NOMO-1 treated with dmso at 0.1 percent for 144 hours (cell line): ENCODE data around the gene TPSAB1.

Experiments used
- DNase-seq: peaks from one replicate; lab custom pipeline; 2025; ENCODE audit not compliant: unreplicated experiment; lab: John Stamatoyannopoulos, UW

Gene TPSAB1

DNA sequence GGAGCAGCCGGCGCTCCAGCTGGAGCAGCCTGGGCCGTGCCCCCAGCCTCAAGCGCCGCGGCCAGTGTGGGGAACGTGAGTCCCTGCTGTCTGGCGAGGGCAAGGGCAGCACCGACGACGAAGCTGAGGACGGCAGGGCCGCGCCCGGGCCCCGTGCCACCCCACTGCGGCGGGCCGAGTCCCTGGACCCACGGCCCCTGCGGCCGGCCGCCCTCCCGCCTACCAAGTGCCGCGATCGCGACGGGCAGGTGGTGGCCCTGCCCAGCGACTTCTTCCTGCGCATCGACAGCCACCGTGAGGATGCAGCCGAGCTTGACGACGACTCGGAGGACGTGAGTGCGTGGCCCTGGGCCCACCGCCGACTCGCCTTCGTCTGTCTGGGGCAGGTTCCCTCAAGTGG lies 31.4 kb upstream of the TPSAB1 start:
- no peak for DNase-seq

DNA sequence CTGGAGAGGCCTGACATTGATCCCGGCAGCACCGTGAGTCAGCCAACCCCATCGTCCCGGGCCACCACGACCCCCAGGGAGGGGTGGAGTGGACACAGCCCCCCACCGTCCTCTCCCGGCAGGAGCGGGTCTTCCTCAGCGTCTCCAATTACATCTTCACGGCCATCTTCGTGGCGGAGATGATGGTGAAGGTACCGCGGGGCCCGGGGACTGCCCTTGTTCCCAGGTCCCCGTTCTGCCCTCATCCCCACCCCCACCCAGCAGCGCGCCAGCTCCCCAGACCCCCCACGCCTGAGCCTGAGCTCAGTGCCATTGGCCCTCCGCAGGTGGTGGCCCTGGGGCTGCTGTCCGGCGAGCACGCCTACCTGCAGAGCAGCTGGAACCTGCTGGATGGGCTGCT lies 30.0 kb upstream of the TPSAB1 start:
- DNase-seq, result no peak

DNA sequence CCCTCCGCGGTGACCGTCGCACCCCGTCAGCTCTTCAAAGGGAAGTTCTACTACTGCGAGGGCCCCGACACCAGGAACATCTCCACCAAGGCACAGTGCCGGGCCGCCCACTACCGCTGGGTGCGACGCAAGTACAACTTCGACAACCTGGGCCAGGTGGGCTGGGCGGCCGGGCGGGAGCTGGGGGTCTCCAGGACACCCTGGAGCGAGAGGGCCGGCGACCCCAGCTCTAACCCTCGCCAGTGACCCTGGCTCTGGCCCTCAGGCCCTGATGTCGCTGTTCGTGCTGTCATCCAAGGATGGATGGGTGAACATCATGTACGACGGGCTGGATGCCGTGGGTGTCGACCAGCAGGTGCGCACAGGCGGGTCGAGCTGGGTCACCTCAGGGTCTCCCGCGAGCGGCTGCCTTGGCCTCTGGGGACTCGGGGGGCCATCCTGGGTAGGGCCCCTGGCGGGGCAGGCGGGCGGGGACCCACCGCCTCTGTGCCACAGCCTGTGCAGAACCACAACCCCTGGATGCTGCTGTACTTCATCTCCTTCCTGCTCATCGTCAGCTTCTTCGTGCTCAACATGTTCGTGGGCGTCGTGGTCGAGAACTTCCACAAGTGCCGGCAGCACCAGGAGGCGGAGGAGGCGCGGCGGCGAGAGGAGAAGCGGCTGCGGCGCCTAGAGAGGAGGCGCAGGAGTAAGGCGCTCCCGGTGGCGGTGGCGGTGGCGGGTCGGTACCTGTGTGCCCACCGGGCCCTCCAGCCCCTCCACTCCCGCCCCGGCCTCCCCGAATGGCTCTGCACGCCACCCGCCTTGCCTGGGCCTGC lies 28.8 kb upstream of the TPSAB1 start:
- no peak for DNase-seq

DNA sequence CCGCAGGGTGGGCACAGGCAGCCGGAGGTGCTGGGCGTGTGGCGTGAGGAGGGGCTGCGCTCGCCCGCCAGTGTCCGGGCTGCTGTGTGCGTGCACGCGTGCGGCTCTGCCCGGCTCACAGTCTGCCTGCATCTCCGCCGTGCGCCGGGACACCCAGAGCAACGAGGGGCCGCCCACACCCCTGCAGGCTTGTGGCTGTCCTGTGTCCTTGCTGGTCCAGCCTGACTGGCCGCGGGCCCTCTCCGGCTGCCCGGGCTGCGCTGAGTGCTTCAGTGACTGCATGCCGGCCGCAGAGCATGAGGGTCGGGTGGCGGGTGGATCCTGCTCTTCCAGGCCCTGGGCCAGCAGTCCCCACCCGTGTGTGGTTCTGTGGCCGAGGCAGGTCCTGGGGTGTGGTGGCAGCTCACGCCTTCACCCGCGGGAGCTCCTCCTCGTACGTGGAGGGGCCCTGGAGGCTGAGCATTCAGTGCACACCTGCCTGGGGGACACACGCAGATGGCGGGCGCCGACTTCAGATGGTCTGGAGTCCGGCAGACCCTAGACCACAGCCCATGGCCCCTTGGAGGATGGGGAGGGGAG lies 27.8 kb upstream of the TPSAB1 start:
- no peak for DNase-seq

DNA sequence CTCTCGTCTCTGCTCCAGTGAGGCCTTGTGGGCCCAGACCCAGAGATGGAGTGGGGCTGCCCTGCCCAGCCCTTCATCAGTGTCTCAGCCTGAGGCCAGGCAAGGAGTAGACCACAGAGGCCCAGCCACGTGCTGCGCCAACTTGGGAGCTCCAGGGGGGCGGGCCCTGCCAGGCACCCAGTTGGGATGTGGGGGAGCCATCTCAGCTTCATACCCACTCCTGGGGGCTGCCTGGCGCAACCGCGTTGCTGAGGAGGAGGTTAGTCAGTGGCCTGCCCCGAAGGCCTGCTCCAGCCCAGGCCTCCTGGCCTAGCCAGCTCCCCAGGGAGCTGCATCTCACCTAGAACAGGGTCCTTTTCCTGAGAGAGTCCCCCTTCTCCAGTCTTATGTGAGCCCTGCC lies 27.3 kb upstream of the TPSAB1 start:
- no peak for DNase-seq

DNA sequence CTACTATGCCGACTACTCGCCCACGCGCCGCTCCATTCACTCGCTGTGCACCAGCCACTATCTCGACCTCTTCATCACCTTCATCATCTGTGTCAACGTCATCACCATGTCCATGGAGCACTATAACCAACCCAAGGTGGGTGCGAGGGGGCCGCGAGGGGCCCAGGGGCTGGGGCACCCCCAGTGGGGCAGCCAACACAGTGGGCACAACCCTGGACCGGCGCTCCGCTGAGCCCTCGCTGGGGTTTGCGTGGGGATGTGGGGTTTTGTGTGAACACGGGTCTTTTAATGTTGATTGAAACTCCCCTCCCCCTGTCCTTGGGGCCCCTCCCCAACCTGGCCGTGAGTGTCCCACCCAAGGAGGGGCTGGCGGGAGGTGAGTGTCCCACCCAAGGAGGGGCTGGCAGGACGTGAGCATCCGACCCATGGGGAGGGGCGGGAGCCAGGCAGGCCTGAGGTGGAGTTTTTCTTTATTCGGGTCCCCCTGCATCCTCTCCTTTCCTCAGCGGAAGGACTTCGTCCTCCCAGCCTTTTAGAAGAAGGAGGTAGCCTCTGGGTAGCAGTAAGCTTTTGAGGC lies 26.6 kb upstream of the TPSAB1 start:
- DNase-seq, result no peak

DNA sequence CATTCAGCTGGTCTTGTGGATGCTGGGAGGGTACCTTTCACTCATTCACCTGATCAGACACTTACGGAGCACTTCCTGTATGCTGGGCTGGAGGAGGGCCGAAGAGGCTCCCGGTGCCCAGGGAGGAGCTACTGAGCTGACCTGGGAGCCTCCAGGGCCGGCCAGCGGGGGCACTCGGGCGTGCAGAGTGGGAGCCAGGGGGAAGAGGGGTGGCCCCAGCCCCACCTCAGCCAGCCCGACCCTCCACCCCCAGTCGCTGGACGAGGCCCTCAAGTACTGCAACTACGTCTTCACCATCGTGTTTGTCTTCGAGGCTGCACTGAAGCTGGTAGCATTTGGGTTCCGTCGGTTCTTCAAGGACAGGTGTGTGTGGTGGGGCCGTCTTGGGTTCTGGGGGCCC lies 25.8 kb upstream of the TPSAB1 start:
- DNase-seq, result no peak

DNA sequence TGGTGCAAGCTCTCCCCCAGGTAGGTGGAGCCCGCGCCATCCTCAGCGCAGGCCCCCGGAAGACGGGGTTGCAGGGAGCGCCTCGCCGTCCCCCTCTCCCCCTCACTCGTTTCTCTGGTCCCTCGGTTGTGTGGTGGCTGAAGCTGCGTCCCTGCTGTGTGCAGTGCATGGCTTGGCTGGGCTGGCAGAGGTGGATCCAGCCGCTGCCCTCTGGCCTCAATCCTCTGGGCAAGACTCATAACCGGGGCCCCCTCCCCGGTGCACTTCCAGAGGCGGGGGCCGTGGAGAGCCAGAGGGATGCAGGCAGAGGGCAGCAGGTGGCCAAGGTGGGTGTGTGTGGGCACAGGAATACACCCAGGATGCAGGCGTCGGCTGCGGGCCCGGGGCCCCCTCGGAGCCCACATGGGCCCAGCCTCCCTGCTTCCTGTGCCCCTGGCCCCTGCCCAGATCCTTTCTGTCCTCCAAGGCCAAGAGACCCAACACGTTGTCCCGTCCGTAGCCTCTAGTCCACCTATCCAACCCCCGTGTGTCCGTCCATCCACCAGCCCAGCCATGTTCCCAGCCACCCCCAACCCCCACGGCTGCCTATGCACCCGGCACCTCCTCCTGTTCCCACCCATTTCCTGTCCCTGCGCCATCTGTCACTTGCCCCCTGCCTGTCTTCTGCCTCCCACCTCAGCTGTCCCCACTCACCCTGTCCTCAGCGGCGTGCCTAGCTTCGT lies 24.8 kb upstream of the TPSAB1 start:
- DNase-seq, result no peak

DNA sequence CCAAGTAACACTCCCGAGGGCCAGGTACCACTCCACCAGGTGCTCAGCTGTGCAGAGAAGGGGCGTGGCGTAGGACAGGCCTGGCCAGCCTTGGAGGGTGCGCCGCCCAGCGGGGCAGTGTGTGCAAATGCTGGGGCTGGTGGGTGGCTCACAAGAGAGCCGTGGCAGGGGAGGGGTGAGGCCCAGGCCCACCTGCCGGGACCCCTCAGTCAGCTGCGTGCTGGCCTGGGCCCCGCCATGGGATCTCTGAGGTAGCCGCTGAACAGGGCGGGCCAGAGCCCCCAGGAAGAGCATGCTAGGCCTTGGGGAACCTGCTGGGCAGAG lies 24.2 kb upstream of the TPSAB1 start:
- DNase-seq, result no peak

DNA sequence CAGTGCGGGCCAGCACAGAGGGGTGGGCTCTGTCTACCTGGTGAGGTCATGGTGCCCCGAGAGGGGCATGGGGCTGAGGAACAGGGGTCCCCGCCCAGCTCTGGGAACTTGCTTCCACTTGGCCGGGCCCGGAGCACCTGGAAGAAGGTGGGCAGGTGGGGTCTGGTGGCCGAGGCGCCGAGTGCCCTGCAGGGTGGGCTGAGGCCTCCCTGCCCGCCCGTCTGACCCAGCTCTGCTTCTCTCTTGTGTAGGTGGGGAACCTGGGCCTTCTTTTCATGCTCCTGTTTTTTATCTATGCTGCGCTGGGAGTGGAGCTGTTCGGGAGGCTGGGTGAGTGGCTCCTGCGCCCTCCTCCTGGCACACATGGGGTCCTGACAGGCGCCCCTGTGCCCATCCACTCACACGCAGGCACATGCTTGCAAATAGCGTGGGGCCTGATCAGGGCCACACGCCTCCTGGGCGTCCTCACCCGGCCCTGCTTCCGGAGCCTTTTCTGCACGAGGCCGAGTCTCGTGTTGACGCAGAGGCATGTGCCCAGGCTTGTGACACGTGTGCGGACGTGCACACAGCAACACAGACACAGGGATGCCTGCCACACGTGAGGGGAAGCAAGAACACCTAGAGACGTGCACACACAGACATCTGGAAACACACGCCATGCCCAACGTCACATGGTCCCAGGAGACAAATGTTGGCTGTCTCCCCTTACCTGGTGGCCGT lies 23.7 kb upstream of the TPSAB1 start:
- DNase-seq, result no peak

DNA sequence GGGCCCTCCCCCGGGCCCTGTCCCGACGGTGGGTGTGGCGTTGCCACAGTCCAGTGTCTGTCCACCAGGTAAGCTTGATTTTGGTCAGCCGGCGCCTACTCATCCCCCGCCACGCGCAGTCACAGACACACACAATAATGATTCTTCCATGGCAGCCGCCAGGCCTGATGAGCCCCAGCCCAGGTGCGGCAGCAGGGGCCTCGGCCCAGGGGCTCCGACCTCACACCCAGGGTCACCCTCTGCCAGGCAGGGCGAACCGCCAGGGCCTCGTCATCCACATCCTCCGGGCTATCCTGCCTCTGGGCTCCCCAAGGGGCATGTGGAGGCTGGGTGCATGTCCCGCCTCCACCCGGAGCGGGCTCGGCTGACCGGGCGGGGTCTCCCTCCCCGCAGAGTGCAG lies 23.0 kb upstream of the TPSAB1 start:
- DNase-seq, result no peak

DNA sequence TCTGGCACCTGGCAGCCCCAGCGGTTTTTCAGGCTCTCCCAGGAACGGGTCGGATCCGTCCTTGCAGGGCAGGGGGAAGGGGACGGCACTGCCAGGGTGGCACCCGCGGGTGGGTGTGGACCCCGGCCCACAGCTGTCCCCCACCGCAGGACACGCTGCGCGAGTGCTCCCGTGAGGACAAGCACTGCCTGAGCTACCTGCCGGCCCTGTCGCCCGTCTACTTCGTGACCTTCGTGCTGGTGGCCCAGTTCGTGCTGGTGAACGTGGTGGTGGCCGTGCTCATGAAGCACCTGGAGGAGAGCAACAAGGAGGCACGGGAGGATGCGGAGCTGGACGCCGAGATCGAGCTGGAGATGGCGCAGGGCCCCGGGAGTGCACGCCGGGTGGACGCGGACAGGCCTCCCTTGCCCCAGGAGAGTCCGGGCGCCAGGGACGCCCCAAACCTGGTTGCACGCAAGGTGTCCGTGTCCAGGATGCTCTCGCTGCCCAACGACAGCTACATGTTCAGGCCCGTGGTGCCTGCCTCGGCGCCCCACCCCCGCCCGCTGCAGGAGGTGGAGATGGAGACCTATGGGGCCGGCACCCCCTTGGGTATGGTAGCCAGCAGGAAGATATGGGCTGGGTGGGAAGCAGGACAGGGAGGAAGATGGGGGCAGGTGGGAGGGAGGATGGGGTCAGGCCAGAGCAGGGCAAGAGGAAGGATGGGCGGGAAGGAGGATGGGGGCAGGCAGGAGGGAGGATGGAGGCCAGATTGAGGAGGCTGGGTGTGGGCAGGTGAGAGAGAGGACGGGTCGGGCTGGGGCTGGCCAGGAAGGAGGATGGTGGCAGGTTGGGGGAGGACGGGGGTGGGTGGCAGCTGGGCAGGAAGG lies 22.2 kb upstream of the TPSAB1 start:
- no peak for DNase-seq

DNA sequence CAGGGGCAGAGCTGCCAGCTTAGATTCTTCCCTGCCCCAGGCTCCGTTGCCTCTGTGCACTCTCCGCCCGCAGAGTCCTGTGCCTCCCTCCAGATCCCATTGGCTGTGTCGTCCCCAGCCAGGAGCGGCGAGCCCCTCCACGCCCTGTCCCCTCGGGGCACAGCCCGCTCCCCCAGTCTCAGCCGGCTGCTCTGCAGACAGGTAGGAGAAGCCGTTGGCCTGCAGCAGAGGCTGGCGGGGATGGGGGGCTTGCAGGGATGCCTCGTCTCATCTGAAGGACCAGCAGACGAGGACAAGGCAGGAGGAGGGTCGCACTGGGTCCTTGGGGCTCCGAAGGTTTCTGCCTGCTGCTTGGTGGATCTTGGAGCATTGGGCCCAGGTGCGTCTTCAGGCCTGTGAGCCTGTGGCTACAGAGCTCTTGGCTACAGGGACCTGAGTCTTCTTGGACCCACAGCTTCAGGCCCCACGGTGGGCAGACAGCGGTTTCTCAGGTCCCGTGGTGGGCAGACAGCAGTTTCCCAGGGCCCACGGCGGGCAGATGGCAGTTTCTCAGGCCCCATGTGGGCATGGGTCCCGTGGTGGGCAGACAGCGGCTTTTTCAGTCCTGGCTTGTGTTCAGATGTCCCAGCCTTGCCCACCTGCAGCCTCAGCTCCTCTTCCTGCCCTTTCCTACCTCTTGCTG lies 21.4 kb upstream of the TPSAB1 start:
- DNase-seq, result no peak

DNA sequence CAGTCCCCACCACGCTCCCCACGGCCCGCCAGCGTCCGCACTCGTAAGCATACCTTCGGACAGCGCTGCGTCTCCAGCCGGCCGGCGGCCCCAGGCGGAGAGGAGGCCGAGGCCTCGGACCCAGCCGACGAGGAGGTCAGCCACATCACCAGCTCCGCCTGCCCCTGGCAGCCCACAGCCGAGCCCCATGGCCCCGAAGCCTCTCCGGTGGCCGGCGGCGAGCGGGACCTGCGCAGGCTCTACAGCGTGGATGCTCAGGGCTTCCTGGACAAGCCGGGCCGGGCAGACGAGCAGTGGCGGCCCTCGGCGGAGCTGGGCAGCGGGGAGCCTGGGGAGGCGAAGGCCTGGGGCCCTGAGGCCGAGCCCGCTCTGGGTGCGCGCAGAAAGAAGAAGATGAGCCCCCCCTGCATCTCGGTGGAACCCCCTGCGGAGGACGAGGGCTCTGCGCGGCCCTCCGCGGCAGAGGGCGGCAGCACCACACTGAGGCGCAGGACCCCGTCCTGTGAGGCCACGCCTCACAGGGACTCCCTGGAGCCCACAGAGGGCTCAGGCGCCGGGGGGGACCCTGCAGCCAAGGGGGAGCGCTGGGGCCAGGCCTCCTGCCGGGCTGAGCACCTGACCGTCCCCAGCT lies 20.3 kb upstream of the TPSAB1 start:
- no peak for DNase-seq

DNA sequence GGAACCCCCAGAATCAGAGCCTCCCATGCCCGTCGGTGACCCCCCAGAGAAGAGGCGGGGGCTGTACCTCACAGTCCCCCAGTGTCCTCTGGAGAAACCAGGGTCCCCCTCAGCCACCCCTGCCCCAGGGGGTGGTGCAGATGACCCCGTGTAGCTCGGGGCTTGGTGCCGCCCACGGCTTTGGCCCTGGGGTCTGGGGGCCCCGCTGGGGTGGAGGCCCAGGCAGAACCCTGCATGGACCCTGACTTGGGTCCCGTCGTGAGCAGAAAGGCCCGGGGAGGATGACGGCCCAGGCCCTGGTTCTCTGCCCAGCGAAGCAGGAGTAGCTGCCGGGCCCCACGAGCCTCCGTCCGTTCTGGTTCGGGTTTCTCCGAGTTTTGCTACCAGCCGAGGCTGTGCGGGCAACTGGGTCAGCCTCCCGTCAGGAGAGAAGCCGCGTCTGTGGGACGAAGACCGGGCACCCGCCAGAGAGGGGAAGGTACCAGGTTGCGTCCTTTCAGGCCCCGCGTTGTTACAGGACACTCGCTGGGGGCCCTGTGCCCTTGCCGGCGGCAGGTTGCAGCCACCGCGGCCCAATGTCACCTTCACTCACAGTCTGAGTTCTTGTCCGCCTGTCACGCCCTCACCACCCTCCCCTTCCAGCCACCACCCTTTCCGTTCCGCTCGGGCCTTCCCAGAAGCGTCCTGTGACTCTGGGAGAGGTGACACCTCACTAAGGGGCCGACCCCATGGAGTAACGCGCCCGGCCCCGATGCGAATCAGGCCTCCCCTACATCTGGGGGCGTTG lies 19.5 kb upstream of the TPSAB1 start:
- no peak for DNase-seq

DNA sequence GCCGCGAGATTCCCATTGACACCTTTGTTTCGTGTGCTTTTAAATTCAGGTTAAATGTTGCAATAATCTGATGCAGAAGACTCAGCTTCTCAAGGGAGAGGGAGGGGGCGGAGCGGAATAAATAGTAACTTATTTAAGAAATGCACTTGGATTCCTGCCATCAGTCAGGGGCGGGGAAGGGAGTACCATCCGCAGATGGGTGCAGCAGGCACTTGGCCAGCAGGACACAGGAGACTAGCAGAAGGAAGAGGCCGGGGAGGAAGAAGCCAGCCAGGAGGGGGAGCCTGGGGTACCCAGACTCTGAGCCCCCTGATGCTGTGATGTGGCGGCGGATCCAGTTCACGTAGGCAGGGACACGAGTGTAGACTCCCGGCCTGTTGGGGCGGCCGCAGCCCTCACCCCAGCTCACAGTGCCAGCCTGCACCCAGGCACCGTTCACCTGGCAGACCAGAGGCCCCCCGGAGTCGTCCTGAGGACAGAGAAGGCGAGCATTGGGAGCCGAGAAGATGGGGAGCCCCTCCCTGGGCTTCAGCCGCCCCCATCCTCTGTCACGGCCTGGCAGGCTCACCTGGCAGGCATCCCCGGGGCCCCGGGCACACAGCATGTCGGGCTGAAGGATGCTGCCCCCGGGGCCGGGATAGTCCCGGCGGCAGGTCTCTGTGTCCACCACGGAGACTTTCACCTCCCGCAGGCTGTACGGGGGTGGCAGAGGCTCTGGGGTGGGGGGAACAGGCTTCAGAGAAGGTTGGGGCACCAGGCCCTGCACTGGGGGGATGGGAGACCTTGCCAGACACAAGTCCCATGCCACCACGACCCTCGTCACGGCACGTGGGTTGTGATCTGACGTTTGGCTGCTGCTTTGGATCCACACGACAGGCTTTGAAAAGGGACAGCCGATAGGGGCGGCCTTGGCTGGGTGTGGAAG lies 18.6 kb upstream of the TPSAB1 start:
- DNase-seq, result no peak

DNA sequence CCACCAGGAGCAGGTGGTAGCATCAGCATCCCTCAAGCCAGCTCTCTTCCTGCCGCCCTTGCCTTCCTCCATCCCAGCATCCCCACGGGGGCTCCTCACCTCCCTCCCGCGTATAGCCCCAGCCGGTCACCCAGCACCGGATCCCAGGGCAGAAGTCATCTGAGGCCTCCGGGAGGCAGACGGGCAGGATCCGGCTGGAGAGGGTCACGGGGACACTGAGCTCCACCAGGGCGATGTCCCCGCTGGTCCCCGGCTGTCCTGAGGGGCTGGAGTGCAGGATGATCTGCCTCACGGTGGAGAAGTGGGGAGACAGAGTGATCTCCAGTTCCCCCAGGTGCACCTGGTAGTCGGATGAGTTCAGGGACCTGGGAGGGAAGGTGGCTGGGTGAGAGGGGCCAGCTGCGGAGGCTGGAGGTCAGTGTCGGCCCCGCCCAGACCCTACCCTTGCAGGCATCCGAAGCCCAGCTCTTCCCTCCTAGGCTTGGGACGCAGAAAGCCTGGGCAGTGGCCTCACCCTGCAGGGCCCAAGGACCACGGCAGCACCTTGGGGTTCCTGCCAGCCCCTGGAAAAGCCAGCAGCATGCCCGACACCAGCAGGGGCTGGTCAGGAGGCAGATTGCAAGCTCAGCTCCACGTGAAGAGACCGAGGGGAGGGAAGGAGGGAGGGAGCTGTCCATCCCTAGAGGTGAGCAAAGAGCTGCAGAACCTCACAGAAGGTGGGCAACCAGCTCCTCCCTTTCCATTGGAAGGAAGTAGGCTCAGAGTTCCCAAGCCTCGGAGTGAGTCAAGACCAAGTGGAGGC lies 17.8 kb upstream of the TPSAB1 start:
- no peak for DNase-seq
